Neural cell (in vitro differentiated cells): ENCODE measurements around the gene STAM2.

Experiments
- EZH2 ChIP-seq: fragments of 200-600, 300-800 bp; shearing (Covaris generic), sonication (generic); IDR thresholded peaks from 2 replicates; pipeline ENCODE4 v1.6.1; 2014; ENCODE audit warnings: antibody characterized with exemption, low read length, borderline replicate concordance, mild to moderate bottlenecking; ENCODE audit not compliant: insufficient read depth, poor library complexity, severe bottlenecking
- MXI1 ChIP-seq: fragments of 450-650 bp; conservative IDR thresholded peaks from 2 replicates; pipeline ENCODE4 v1.6.1; 2014; ENCODE audit warnings: antibody characterized with exemption, mild to moderate bottlenecking; ENCODE audit not compliant: poor library complexity, severe bottlenecking
- POLR2AphosphoS5 ChIP-seq: IDR thresholded peaks from 2 replicates; pipeline ENCODE4 v1.6.1; 2012
- RAD21 ChIP-seq: fragments of 450-650 bp; conservative IDR thresholded peaks from 2 replicates; pipeline ENCODE4 v1.6.1; 2014; ENCODE audit warnings: antibody characterized with exemption, mild to moderate bottlenecking, moderate library complexity
- SMC3 ChIP-seq: fragments of 450-650 bp; conservative IDR thresholded peaks from 2 replicates; pipeline ENCODE4 v1.6.1; 2014; ENCODE audit warnings: antibody characterized with exemption, mild to moderate bottlenecking, moderate library complexity; ENCODE audit not compliant: poor library complexity
- TF ChIP-seq, protein P1 (sequence below): fragments of 450-650 bp; IDR thresholded peaks from 2 replicates; pipeline ENCODE4 v1.5.1; 2014; ENCODE audit warnings: antibody characterized with exemption, mild to moderate bottlenecking, moderate library complexity; ENCODE audit not compliant: poor library complexity, severe bottlenecking

GRCh38 chr2:152127628-152128027 is 47.9 kb downstream of the STAM2 start:
- TF ChIP-seq, protein P1, sequence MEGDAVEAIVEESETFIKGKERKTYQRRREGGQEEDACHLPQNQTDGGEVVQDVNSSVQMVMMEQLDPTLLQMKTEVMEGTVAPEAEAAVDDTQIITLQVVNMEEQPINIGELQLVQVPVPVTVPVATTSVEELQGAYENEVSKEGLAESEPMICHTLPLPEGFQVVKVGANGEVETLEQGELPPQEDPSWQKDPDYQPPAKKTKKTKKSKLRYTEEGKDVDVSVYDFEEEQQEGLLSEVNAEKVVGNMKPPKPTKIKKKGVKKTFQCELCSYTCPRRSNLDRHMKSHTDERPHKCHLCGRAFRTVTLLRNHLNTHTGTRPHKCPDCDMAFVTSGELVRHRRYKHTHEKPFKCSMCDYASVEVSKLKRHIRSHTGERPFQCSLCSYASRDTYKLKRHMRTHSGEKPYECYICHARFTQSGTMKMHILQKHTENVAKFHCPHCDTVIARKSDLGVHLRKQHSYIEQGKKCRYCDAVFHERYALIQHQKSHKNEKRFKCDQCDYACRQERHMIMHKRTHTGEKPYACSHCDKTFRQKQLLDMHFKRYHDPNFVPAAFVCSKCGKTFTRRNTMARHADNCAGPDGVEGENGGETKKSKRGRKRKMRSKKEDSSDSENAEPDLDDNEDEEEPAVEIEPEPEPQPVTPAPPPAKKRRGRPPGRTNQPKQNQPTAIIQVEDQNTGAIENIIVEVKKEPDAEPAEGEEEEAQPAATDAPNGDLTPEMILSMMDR = no peak
- TF ChIP-seq RAD21 (no peak), POLR2AphosphoS5 (no peak), SMC3 (no peak), EZH2 (no peak), MXI1 (no peak)
